ENCODE measurements around the gene CYP2A6.
"Not testable (repeated sequence)": the region's sequence is repeated elsewhere in the genome, so short reads cannot be mapped to it uniquely, and the experiment has no call there.

The CYP2A6 gene

DNA sequence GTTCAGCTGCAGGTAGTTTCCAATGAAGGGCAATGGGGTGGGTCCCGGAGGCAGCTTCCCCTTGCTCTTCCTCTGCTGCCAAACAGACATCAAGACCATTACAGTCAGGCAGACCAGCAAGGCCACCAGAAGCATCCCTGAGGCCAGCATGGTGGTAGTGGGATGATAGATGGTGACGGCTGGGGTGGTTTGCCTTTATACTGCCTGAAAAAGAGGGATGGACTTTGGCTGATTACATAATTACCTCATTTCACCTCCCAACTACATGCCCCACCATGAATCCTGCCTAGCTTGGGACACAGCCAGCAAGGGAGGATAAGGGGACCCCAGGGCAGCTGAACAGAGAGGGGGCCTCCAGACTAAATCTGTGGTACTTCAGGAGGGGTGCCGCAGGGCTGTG is at the start of gene CYP2A6:
Gene CYP2A6, minus strand, starts transcription at position 171 of the 400 bp plus-strand sequence. Its CDS starts 21 bp downstream, at position 150.
- not testable (repeated sequence) for H3K4me3 ChIP-seq (ENCODE audit: low read depth, low read length); DNase-seq (ENCODE audit: low read depth)

- not testable (repeated sequence) for DNase-seq (ENCODE audit: low read depth); H3K4me3 ChIP-seq (ENCODE audit: low read depth, low read length)
Observed at GRCh38 chr19:40899964-40900363, 49.7 kb upstream of the CYP2A6 start.

DNA sequence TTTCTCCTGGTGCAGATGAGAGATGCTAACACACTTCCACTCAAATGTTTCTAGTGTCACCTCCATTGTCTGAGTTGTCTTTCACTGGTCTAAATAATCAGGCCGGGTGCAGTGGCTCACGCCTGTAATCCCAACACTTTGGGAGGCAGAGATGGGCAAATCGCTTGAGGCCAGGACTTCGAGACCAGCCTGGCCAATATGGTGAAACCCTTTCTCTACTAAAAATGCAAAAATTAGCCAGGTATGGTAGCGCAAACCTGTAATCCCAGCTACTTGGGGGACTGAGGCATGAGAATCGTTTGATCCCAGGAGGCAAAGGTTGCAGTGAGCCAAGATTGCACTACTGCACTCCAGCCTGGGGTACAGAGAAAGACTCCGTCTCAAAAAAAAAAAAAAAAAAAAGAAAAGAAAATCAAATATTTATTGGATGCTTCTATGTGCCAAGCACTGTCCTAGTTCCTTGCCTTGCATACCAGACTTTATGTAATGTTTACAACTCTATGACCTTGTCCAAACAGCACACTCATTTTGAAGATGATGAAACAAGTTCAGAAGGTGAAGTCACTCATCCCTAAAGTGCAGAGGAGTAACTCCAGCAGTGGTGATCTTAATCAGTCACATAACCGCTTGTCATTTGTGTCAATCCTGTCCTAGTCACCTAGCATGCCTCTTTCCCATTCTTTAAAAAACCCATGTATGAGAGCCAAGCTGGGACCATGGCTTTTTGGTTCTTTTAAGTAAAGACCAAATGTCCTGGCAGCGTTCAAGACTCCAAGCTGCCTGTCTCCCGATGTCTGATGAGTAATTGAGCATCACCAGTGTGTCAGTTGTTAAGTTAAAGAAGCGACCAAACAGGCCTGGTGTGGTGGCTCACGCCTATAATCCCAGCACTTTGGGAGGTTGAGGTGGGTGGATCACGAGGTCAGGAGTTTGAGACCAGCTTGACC is 46.9 kb upstream of the CYP2A6 start:
- DNase-seq (ENCODE audit: low read depth); H3K4me3 ChIP-seq (ENCODE audit: low read depth, low read length): not testable (repeated sequence)

DNA sequence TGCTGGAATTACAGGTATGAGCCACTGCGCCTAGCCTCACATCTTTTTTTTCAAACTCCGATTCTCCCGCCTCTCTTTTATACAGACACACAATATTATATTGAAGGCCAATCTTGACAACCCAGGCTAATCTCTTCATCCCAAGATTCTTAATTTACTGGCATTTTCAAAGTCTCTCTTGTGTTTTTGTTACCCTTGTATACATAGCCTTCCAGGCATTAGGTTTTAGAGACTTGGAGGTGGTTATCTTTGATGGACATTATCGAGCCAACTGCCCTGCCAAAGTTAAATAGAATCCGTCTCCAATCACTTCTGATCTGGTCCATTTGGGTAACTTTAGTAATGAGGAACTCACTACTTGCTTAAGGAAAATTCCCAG is 46.2 kb upstream of the CYP2A6 start:
- no peak for DNase-seq (ENCODE audit: low read depth)
- no peak for TF ChIP-seq CTCF (IDR thresholded peaks at IDR 0.05; ENCODE audit: insufficient read depth, low read depth, low read length, missing control alignments)
- H3K4me3 ChIP-seq (ENCODE audit: low read depth, low read length) = no peak overlapping the region

DNA sequence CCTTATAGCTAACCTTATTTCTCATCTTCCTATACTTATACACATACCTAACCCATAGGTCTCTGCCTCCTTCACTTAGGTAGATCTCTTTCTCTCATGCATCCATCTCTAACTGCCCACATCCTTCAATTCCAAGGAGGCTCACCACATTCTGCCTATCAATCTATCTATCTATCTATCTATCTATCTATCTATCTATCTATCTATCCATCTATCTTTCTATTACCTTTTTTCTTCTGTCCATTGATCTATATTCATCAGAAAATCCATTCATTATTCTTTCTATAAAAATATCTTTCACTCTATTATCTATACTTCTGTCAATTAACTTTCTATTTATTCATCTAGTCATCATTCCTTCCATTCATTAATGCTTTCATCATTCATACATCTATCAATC is 42.9 kb upstream of the CYP2A6 start:
- TF ChIP-seq CTCF (IDR thresholded peaks at IDR 0.05; ENCODE audit: insufficient read depth, low read depth, low read length, missing control alignments) = no peak
- no peak for DNase-seq (ENCODE audit: low read depth)
- no peak overlapping the region for H3K4me3 ChIP-seq (ENCODE audit: low read depth, low read length)

DNA sequence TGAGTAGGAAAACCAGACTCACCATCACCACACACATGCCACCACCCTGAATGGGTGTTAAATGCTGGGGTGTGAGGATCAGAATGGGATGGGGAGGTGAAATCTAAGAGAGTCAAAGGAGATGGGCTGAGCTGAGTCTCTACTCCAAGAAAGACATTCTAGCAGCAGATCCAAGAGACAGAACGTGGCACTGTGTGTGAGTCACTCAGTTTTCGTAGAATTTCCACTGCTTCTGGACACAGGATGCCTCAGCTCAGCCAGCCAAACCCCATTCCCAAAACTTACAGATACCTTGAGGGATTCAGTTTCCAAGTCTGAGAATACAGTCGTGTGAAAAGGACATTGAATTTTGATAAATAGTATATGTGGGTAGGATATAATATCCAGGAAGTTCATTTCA is 39.1 kb upstream of the CYP2A6 start:
- no peak overlapping the region for H3K4me3 ChIP-seq (ENCODE audit: low read depth, low read length)
- TF ChIP-seq CTCF (IDR thresholded peaks at IDR 0.05; ENCODE audit: insufficient read depth, low read depth, low read length, missing control alignments) = no peak
- DNase-seq (ENCODE audit: low read depth) = no peak

GRCh38 chr19:40888191-40888590 is 37.9 kb upstream of the CYP2A6 start:
- no peak for DNase-seq (ENCODE audit: low read depth)
- no peak overlapping the region for H3K4me3 ChIP-seq (ENCODE audit: low read depth, low read length)
- no peak for TF ChIP-seq CTCF (IDR thresholded peaks at IDR 0.05; ENCODE audit: insufficient read depth, low read depth, low read length, missing control alignments)

GRCh38 chr19:40884187-40884931 is 34.1 kb upstream of the CYP2A6 start:
- not testable (repeated sequence) for H3K4me3 ChIP-seq (ENCODE audit: low read depth, low read length)

GRCh38 chr19:40882062-40882461 is 31.8 kb upstream of the CYP2A6 start, which contains the start of gene CYP2A7:
TSS of gene CYP2A7 (minus strand) at chr19:40882231. CDS start at chr19:40882210, 21 bp downstream.
- DNase-seq (ENCODE audit: low read depth) = not testable (repeated sequence)

More at GRCh38 chr19:40884187-40884931, 34.1 kb upstream of the CYP2A6 start:
- not testable (repeated sequence) for DNase-seq (ENCODE audit: low read depth)

GRCh38 chr19:40879349-40879748 is 29.1 kb upstream of the CYP2A6 start:
- H3K4me3 ChIP-seq (ENCODE audit: low read depth, low read length); DNase-seq (ENCODE audit: low read depth): not testable (repeated sequence)

More at GRCh38 chr19:40882062-40882461, 31.8 kb upstream of the CYP2A6 start, which contains the start of gene CYP2A7:
- H3K4me3 ChIP-seq (ENCODE audit: low read depth, low read length) = not testable (repeated sequence)

DNA sequence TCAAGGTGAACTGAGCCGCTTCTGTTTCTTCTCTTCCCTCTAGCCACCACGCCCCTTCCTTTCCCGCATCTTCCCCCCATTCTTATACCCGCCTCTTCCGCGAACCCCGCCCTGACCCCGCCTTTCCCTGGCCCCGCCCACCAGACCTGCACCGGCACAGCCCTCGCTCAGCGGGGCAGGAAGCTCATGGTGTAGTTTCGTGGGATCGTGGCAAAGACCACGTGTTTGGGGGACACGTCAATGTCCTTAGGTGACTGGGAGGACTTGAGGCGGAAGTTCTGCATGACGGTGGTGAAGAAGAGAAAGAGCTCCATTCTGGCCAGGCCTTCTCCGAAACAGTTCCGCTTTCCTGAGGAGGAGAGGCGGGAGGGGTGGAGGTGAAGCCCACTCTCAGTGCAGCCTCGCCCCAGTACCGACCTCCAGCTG is 25.3 kb upstream of the CYP2A6 start:
- peak; percentile 4 for DNase-seq (ENCODE audit: low read depth)
- H3K4me3 ChIP-seq (ENCODE audit: low read depth, low read length) = not testable (repeated sequence)

DNA sequence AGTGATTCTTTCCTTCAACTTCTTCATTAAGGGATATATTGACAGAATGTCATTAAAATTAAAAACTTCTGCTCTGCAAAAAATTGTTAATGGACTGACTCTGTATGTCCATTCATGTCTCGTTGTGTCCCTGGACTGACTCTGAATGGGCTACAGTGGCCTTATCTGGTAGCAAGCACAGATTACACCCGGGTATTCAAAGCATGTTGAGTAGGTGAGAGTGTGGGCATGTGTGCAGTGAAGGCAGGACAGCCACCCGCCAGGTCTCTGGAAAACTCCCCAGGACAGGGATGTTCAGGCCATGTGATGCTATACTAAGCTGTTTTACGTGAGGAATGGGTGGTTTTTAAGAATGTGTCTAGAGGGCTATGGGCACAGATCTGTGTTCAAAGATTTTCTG is 24.6 kb upstream of the CYP2A6 start:
- not testable (repeated sequence) for H3K4me3 ChIP-seq (ENCODE audit: low read depth, low read length); DNase-seq (ENCODE audit: low read depth)

DNA sequence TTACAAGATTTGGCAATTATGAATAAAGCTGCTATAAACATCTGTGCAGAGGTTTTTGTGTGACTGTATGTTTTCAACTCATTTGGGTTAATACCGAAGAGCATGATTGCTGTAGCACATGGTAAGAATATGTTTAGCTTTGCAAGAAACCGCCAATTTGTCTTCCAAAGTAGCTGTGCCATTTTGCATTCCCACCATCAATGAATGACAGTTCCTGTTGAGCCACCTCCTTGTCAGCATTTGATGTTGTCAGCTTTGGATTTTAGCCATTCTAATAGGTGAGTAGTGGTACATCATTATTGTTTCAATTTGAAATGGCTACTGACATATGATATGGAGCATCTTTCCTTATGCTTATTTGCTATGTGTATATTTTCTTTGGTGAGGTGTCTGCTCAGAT is 23.6 kb upstream of the CYP2A6 start:
- H3K4me3 ChIP-seq (ENCODE audit: low read depth, low read length); DNase-seq (ENCODE audit: low read depth): not testable (repeated sequence)
